ENCODE results near the gene C14orf180. TPM values are rescaled to one million over a fixed set of nuclear protein-coding genes. Genes with fewer than 3 reads are reported as not detected.

C14orf180 gene
- total RNA-seq, 1 experiment from 2014 or later = not detected

GRCh38 chr14:104634886-104635570, 55.5 kb downstream of the C14orf180 start:
- Histone ChIP-seq H3K9me3 (ENCODE audit: control insufficient read depth, insufficient read depth, low read depth, low read length) (no peaks in the 10 kb centered on the region), H3K36me3 (ENCODE audit: control insufficient read depth, insufficient read depth, low read length) (no peaks in the 10 kb centered on the region), H3K27ac (ENCODE audit: low read length) (no peak overlapping the region), H3K4me3 (ENCODE audit: low read depth in 2 of 2, low read length in 2 of 2) (no peak overlapping the region), H3K27me3 (ENCODE audit: control insufficient read depth, insufficient read depth, low read length) (no peaks in the 10 kb centered on the region; the same call in 1 of the 2 replicates), H3K4me1 (ENCODE audit: control insufficient read depth, insufficient read depth, low read length) (no peaks in the 10 kb centered on the region)
- BruUV-seq (replicated peaks) = no TSS peak
- DNase-seq (ENCODE audit: low read depth, low spot score) (no peak), ATAC-seq (no peak)
- TF ChIP-seq CTCF (IDR thresholded peaks at IDR 0.05) = no peak
- no peak for TF ChIP-seq POLR2AphosphoS5 (IDR thresholded peaks at IDR 0.05; ENCODE audit: low read depth, low read length)
- no peak for TF ChIP-seq SIN3A (IDR thresholded peaks at IDR 0.05; ENCODE audit: borderline replicate concordance, insufficient read depth, low read depth, low read length)
- no peak for TF ChIP-seq REST (IDR thresholded peaks at IDR 0.05; ENCODE audit: insufficient read depth in 1 of 2, low read depth in 2 of 2, low read length in 1 of 2)
- no peak for TF ChIP-seq TCF7L2 (IDR thresholded peaks at IDR 0.05; ENCODE audit: low read depth, low read length)
- CTCF ChIA-PET = no interaction called here
- in situ Hi-C loops (cut with HindIII; ENCODE audit: low pct_unique_long_range_greater_than_20kb, low sequenced_read_pairs) = no loop called here
- POLR2A ChIA-PET = no interaction called here
- intact Hi-C loops (cut with micrococcal nuclease; ENCODE audit: unreplicated experiment) = loop anchor here (10.0 kb wide), 1 partner anchor 560 kb away; no protein-coding TSS in a partner anchor

- H3K27ac ChIP-seq (ENCODE audit: low read length) = no peak overlapping the region
- in situ Hi-C loops (cut with HindIII; ENCODE audit: low pct_unique_long_range_greater_than_20kb, low sequenced_read_pairs) = no loop called here
- intact Hi-C loops (cut with micrococcal nuclease; ENCODE audit: unreplicated experiment) = loop anchor here (10.0 kb wide), 1 partner anchor 561 kb away; no protein-coding TSS in a partner anchor
- TF ChIP-seq SIN3A (IDR thresholded peaks at IDR 0.05; ENCODE audit: borderline replicate concordance, insufficient read depth, low read depth, low read length) (no peak), REST (IDR thresholded peaks at IDR 0.05; ENCODE audit: insufficient read depth in 1 of 2, low read depth in 2 of 2, low read length in 1 of 2) (no peak), TCF7L2 (IDR thresholded peaks at IDR 0.05; ENCODE audit: low read depth, low read length) (no peak), CTCF (IDR thresholded peaks at IDR 0.05) (no peak), POLR2AphosphoS5 (IDR thresholded peaks at IDR 0.05; ENCODE audit: low read depth, low read length) (no peak)
- H3K36me3 ChIP-seq (ENCODE audit: control insufficient read depth, insufficient read depth, low read length) = no peaks in the 10 kb centered on the region
- H3K27me3 ChIP-seq (ENCODE audit: control insufficient read depth, insufficient read depth, low read length) = no peaks in the 10 kb centered on the region
- ChIA-PET POLR2A (no interaction called here), CTCF (interaction anchor here (0.5 kb wide), 1 partner anchor 344 kb away, joined by 5 read pairs; no protein-coding TSS in a partner anchor)
- ATAC-seq (no peak), DNase-seq (ENCODE audit: low read depth, low spot score) (no peak)
- no TSS peak for BruUV-seq (replicated peaks)
- H3K4me3 ChIP-seq (ENCODE audit: low read depth in 2 of 2, low read length in 2 of 2) = no peak overlapping the region
- no peaks in the 10 kb centered on the region for H3K4me1 ChIP-seq (ENCODE audit: control insufficient read depth, insufficient read depth, low read length)
- H3K9me3 ChIP-seq (ENCODE audit: control insufficient read depth, insufficient read depth, low read depth, low read length) = no peaks in the 10 kb centered on the region
These were observed 56.2 kb downstream of the C14orf180 start for GRCh38 chr14:104635717-104636116.
